Islet of Langerhans (tissue), 1 donor: ENCODE measurements around the gene MPZL3.

ENCODE experiments used
- FAIRE-seq: peaks from one replicate; lab custom pipeline; 2011; peaks lifted over from hg19 to GRCh38; lab: Jason Lieb, UNC

MPZL3 gene

GRCh38 chr11:118231461-118231860, 20.7 kb downstream of the MPZL3 start:
- no peak for FAIRE-seq

- FAIRE-seq, result no peak
These were observed 22.1 kb downstream of the MPZL3 start for GRCh38 chr11:118230088-118230487.

- FAIRE-seq, result no peak
These were observed 22.8 kb downstream of the MPZL3 start for GRCh38 chr11:118229274-118229847.

- FAIRE-seq, result no peak
These were observed 24.0 kb downstream of the MPZL3 start for GRCh38 chr11:118227865-118228785.

GRCh38 chr11:118226781-118227180, 25.4 kb downstream of the MPZL3 start:
- FAIRE-seq, result no peak

- no peak for FAIRE-seq
These were observed 25.9 kb downstream of the MPZL3 start for GRCh38 chr11:118226296-118226695.

- no peak for FAIRE-seq
These were observed 27.5 kb downstream of the MPZL3 start, which contains the start of gene JAML for GRCh38 chr11:118224511-118225188. Gene JAML, minus strand, starts transcription at chr11:118225011. Its CDS starts 10,145 bp downstream, at chr11:118214866.

- no peak for FAIRE-seq
These were observed 28.2 kb downstream of the MPZL3 start for GRCh38 chr11:118223992-118224391.

GRCh38 chr11:118223570-118223969, 28.6 kb downstream of the MPZL3 start:
- no peak for FAIRE-seq

GRCh38 chr11:118222437-118222836, 29.7 kb downstream of the MPZL3 start:
- FAIRE-seq, result no peak

GRCh38 chr11:118221419-118221818, 30.7 kb downstream of the MPZL3 start:
- no peak for FAIRE-seq

- FAIRE-seq, result no peak
These were observed 32.4 kb downstream of the MPZL3 start for GRCh38 chr11:118219732-118220131.

GRCh38 chr11:118219244-118219643, 32.9 kb downstream of the MPZL3 start:
- no peak for FAIRE-seq

- FAIRE-seq, result no peak
These were observed 34.6 kb downstream of the MPZL3 start for GRCh38 chr11:118217575-118217974.

- no peak for FAIRE-seq
These were observed 35.3 kb downstream of the MPZL3 start for GRCh38 chr11:118216621-118217481.

- FAIRE-seq, result no peak
These were observed 36.4 kb downstream of the MPZL3 start for GRCh38 chr11:118215765-118216164.

GRCh38 chr11:118215262-118215661, 36.9 kb downstream of the MPZL3 start:
- FAIRE-seq, result no peak

GRCh38 chr11:118214210-118214914, 37.8 kb downstream of the MPZL3 start:
- no peak for FAIRE-seq

GRCh38 chr11:118213781-118214180, 38.4 kb downstream of the MPZL3 start:
- FAIRE-seq, result no peak

- FAIRE-seq, result no peak
These were observed 39.0 kb downstream of the MPZL3 start for GRCh38 chr11:118213201-118213600.

GRCh38 chr11:118212781-118213191, 39.4 kb downstream of the MPZL3 start:
- no peak for FAIRE-seq
